Lower leg skin (tissue), 4 donors: ENCODE data around the gene CCNQ. TPM values are rescaled to one million over a fixed set of nuclear protein-coding genes. Genes with fewer than 3 reads are reported as not detected.

Experiments used
- DNase-seq, 2 donors: peaks; one replicate each; pipeline ENCODE4 v3.0.0-alpha.2; 2019; ENCODE audit warnings: low spot score in 2 of 2
- H3K4me3 ChIP-seq: fragments of 200-600 bp; sonication (generic); 2 replicates; pipeline ENCODE4 v1.5.1; 2017; ENCODE audit warnings: mild to moderate bottlenecking, low read depth; ENCODE audit not compliant: poor library complexity, severe bottlenecking
- CTCF ChIP-seq, 3 donors: fragments of 450-650 bp; IDR thresholded peaks; one replicate each; pipeline ENCODE4 v1.5.1; 2016; ENCODE audit warnings: antibody characterized with exemption in 3 of 3, mild to moderate bottlenecking in 3 of 3, moderate library complexity in 2 of 3
- POLR2A ChIP-seq, 2 donors: fragments of 450-650 bp; IDR thresholded peaks; one replicate each; pipeline ENCODE4 v1.6.1; 2016 to 2017; ENCODE audit warnings: antibody characterized with exemption in 2 of 2, mild to moderate bottlenecking in 1 of 2, moderate library complexity in 1 of 2
- WGBS, 2 donors: methylation state at CpG; one replicate each; pipeline ENCODE4 v1.1.5; 2018; 5-methylcytosine and 5-hydroxymethylcytosine counted together
- intact Hi-C: fragments of 100-400 bp; cut with DNase I; formaldehyde crosslinking; loops from one replicate; pipeline ENCODE4 v1.15.0; 2023; ENCODE audit warnings: low total_unique reads
- total RNA-seq, 4 donors: library from RNA; depleted of rRNA; stranded (reverse); fragments of >200 nt; gene quantifications; one replicate each; pipeline ENCODE4 v1.1.0, GENCODE V29; 2016

The CCNQ gene
- total RNA-seq, 4 donors from 2014 or later = 20.7 to 35.7 (median 28.5) TPM

GRCh38 chrX:153582896-153583295 lies 16.0 kb downstream of the CCNQ start:
- intact Hi-C loops = no loop called here
- no peak for TF ChIP-seq CTCF (IDR thresholded peaks at IDR 0.05)
- no peak for TF ChIP-seq POLR2A (IDR thresholded peaks at IDR 0.05)
- DNase-seq = no peak
- 9 to 46% methylated on average over 8 to 13 of the region's 13 CpGs for WGBS, 2 donors
- no peak overlapping the region for H3K4me3 ChIP-seq

- WGBS, 2 donors = 74 to 81% methylated on average over 14 of the region's 14 CpGs
- TF ChIP-seq CTCF (IDR thresholded peaks at IDR 0.05) (no peak), POLR2A (IDR thresholded peaks at IDR 0.05) (no peak)
- intact Hi-C loops = no loop called here
- no peak for DNase-seq
- no peak overlapping the region for H3K4me3 ChIP-seq
These were observed 18.1 kb downstream of the CCNQ start for GRCh38 chrX:153580700-153581386.

GRCh38 chrX:153578889-153579288 lies 20.1 kb downstream of the CCNQ start:
- no peak for TF ChIP-seq CTCF (IDR thresholded peaks at IDR 0.05)
- TF ChIP-seq POLR2A (IDR thresholded peaks at IDR 0.05) = no peak
- WGBS, 2 donors = 80 to 94% methylated on average over 2 of the region's 2 CpGs
- intact Hi-C loops = no loop called here
- H3K4me3 ChIP-seq = no peak overlapping the region
- DNase-seq = no peak

GRCh38 chrX:153578200-153578835 lies 20.6 kb downstream of the CCNQ start:
- no peak for TF ChIP-seq CTCF (IDR thresholded peaks at IDR 0.05)
- intact Hi-C loops = no loop called here
- no peak overlapping the region for H3K4me3 ChIP-seq
- no peak for DNase-seq
- 84 to 94% methylated on average over 18 of the region's 18 CpGs for WGBS, 2 donors

GRCh38 chrX:153576961-153577360 lies 22.0 kb downstream of the CCNQ start:
- TF ChIP-seq CTCF (IDR thresholded peaks at IDR 0.05) = no peak
- H3K4me3 ChIP-seq = no peak overlapping the region
- 75 to 90% methylated on average over 4 to 6 of the region's 6 CpGs for WGBS, 2 donors
- intact Hi-C loops = no loop called here
- no peak for DNase-seq
